Endothelial cell of umbilical vein (primary cell): ENCODE measurements around the gene ZMIZ1. TPM values are rescaled to one million over a fixed set of nuclear protein-coding genes. Genes with fewer than 3 reads are reported as not detected.

Source experiments
- BruUV-seq: library from RNA; stranded (reverse); fragments of 400-500 nt; replicated peaks from 2 replicates; lab custom pipeline; 2021; lab: Mats Ljungman, UMichigan
- CTCF ChIA-PET: fragments of 300-600, 350-600 bp; sonication (Branson Sonifier 250); formaldehyde crosslinking; loops from one replicate; lab custom pipeline; 2021; ENCODE audit warnings: antibody characterized with exemption, inconsistent platforms; lab: Charles Lee
- POLR2A ChIA-PET: fragments of 300-600, 350-600 bp; sonication (Branson Sonifier 250); formaldehyde crosslinking; loops from one replicate; lab custom pipeline; 2021; ENCODE audit warnings: antibody characterized with exemption, inconsistent platforms; lab: Charles Lee
- DNase-seq: peaks from one replicate; pipeline ENCODE4 v3.0.0-alpha.2; 2011; ENCODE audit warnings: low read depth, low spot score
- FAIRE-seq: peaks from 2 replicates; lab custom pipeline; 2011; peaks lifted over from hg19 to GRCh38; lab: Jason Lieb, UNC
- H2AFZ ChIP-seq: 2 replicates; pipeline ENCODE4 v1.6.0; 2012; ENCODE audit warnings: low read depth, low read length, control low read depth, inconsistent platforms
- H3K27ac ChIP-seq: 2 replicates; pipeline ENCODE4 v1.5.1; 2011; ENCODE audit warnings: low read depth, mild to moderate bottlenecking, control low read depth, low read length, moderate library complexity; ENCODE audit not compliant: insufficient read depth
- H3K27me3 ChIP-seq, 2 experiments: 2 replicates each; pipeline versions ENCODE4 v1.6.0 to v1.6.1; 2011; ENCODE audit warnings: low read length in 2 of 2, mixed read lengths in 1 of 2; ENCODE audit not compliant: control insufficient read depth in 2 of 2, insufficient read depth in 2 of 2
- H3K36me3 ChIP-seq, 2 experiments: 2 replicates in 1 of 2; 3 replicates in 1 of 2; pipeline ENCODE4 v1.5.1; 2011; ENCODE audit warnings: low read length in 2 of 2, mild to moderate bottlenecking in 1 of 2, moderate library complexity in 1 of 2; ENCODE audit not compliant: control insufficient read depth in 2 of 2, insufficient read depth in 2 of 2; ENCODE audit errors: extremely low read depth in 1 of 2
- H3K4me1 ChIP-seq: 3 replicates; pipeline ENCODE4 v1.5.1; 2011; ENCODE audit warnings: mild to moderate bottlenecking, low read length; ENCODE audit not compliant: control insufficient read depth, insufficient read depth; ENCODE audit errors: extremely low read depth
- H3K4me2 ChIP-seq: 2 replicates; pipeline ENCODE4 v1.6.1; 2011; ENCODE audit warnings: low read length, control low read depth, mixed read lengths; ENCODE audit not compliant: insufficient read depth
- H3K4me3 ChIP-seq, 3 experiments: fragments of 200-600 bp in 1 of 3; sonication (generic), shearing (Covaris generic) in 1 of 3; replicated peaks in 1 of 3; 2 replicates each; pipeline ENCODE4 v1.5.1; 2011 to 2016; ENCODE audit warnings: control low read depth in 3 of 3, low read length in 3 of 3, mild to moderate bottlenecking in 2 of 3, inconsistent platforms in 1 of 3, low read depth in 1 of 3, moderate library complexity in 1 of 3; ENCODE audit not compliant: insufficient read depth in 1 of 3
- H3K79me2 ChIP-seq: 2 replicates; pipeline ENCODE4 v1.6.0; 2012; ENCODE audit warnings: low read length, inconsistent platforms; ENCODE audit not compliant: control insufficient read depth, insufficient read depth
- H3K9ac ChIP-seq: replicated peaks from 2 replicates; pipeline ENCODE3; 2011; ENCODE audit warnings: low read length, control low read depth; ENCODE audit not compliant: insufficient read depth; ENCODE audit errors: extremely low read depth
- H3K9me1 ChIP-seq: replicated peaks from 3 replicates; pipeline ENCODE4 v1.6.0; 2011; ENCODE audit warnings: mild to moderate bottlenecking, low read length; ENCODE audit not compliant: control insufficient read depth, insufficient read depth; ENCODE audit errors: extremely low read depth
- H3K9me3 ChIP-seq: replicated peaks from 2 replicates; pipeline ENCODE4 v1.5.1; 2012; ENCODE audit warnings: low read length, inconsistent platforms; ENCODE audit not compliant: control insufficient read depth, insufficient read depth
- H4K20me1 ChIP-seq: replicated peaks from 2 replicates; pipeline ENCODE3; 2011; ENCODE audit warnings: mild to moderate bottlenecking, low read length; ENCODE audit not compliant: control insufficient read depth, insufficient read depth; ENCODE audit errors: extremely low read depth
- CTCF ChIP-seq, 2 donors: IDR thresholded peaks; 1 replicate in 1 of 2; 2 replicates in 1 of 2; pipeline ENCODE4 v1.5.1; 2011; ENCODE audit warnings: low read length in 2 of 2, mild to moderate bottlenecking in 2 of 2, moderate library complexity in 2 of 2, control low read depth in 1 of 2, inconsistent platforms in 1 of 2, low read depth in 1 of 2; ENCODE audit not compliant: insufficient read depth in 1 of 2; ENCODE audit errors: extremely low read depth in 1 of 2
- EZH2 ChIP-seq: IDR thresholded peaks from 2 replicates; pipeline ENCODE4 v1.6.1; 2012; ENCODE audit warnings: borderline replicate concordance, low read depth, mild to moderate bottlenecking, moderate library complexity, low read length, inconsistent platforms; ENCODE audit not compliant: severe bottlenecking
- FOS ChIP-seq: IDR thresholded peaks from 2 replicates; pipeline ENCODE4 v1.6.1; 2011; ENCODE audit warnings: mild to moderate bottlenecking, low read length, moderate library complexity, borderline replicate concordance; ENCODE audit not compliant: insufficient read depth
- GATA2 ChIP-seq: IDR thresholded peaks from 2 replicates; pipeline ENCODE4 v1.7.0; 2011; ENCODE audit warnings: low read depth, mild to moderate bottlenecking, moderate library complexity, mixed read lengths, low read length; ENCODE audit not compliant: insufficient read length, insufficient read depth
- JUN ChIP-seq: IDR thresholded peaks from 2 replicates; pipeline ENCODE4 v1.6.1; 2011; ENCODE audit warnings: borderline replicate concordance, low read depth; ENCODE audit not compliant: insufficient read length, insufficient read depth
- MAX ChIP-seq: IDR thresholded peaks from 2 replicates; pipeline ENCODE4 v1.6.1; 2011; ENCODE audit not compliant: insufficient read depth, insufficient read length
- MYC ChIP-seq: IDR thresholded peaks from one replicate; pipeline ENCODE4 v1.6.1; 2011; ENCODE audit warnings: mild to moderate bottlenecking, low read depth, low read length
- POLR2A ChIP-seq: IDR thresholded peaks from 2 replicates; pipeline ENCODE4 v1.6.1; 2012; ENCODE audit warnings: low read depth, mild to moderate bottlenecking, control low read depth, low read length
- POLR2AphosphoS5 ChIP-seq: IDR thresholded peaks from 2 replicates; pipeline ENCODE4 v1.6.1; 2012; ENCODE audit warnings: low read depth, mild to moderate bottlenecking, control low read depth, low read length, moderate library complexity; ENCODE audit not compliant: insufficient read depth
- dilution Hi-C: fragments of 300-500 bp; cut with MboI; formaldehyde crosslinking; loops from one replicate; pipeline ENCODE4 v1.15.0; 2019; ENCODE audit warnings: low sequenced_read_pairs; ENCODE audit not compliant: extremely low pct_ligation_motif_present
- intact Hi-C: fragments of 100-400 bp; cut with micrococcal nuclease; formaldehyde crosslinking; loops from one replicate; pipeline ENCODE4 v1.10.0; 2022
- polyA plus RNA-seq, 4 experiments: library from polyadenylated mRNA; depleted of rRNA in 3 of 4; stranded (reverse) in 3 of 4; unstranded in 1 of 4; fragments of >200 nt; gene quantifications; 2 replicates each; pipeline versions ENCODE4 v1.2.1 to v1.2.3, GENCODE V29; 2011 to 2012; ENCODE audit warnings: missing spikeins in 1 of 4
- total RNA-seq: library from RNA; stranded (reverse); gene quantifications from 2 replicates; pipeline ENCODE4 v1.2.3, GENCODE V29; 2021

The ZMIZ1 gene
- total and polyA plus RNA-seq, 2 donors (not counting 3 experiments of a cell fraction or from before 2014, with no cell fraction given), result 12.5 to 46.7 TPM

- H3K4me2 ChIP-seq, result no peak overlapping the region
- H3K9me1 ChIP-seq, result no peaks in the 10 kb centered on the region
- FAIRE-seq (no peak), DNase-seq (no peak)
- H4K20me1 ChIP-seq, result no peaks in the 10 kb centered on the region
- H3K27me3 ChIP-seq, result no peaks in the 10 kb centered on the region
- H3K79me2 ChIP-seq, result peaks cover 34% of the 10 kb centered on the region
- ChIA-PET CTCF (no interaction called here), POLR2A (interaction anchor here (0.6 kb wide), 1 partner anchor 32 kb away, joined by 3 read pairs; no protein-coding TSS in a partner anchor)
- TF ChIP-seq MAX (no peak), FOS (no peak), POLR2AphosphoS5 (no peak), CTCF (IDR thresholded peaks at IDR 0.05; ENCODE audit: extremely low read depth in 1 of 2, insufficient read depth in 1 of 2, low read depth in 1 of 2, low read length in 2 of 2) (no peak), JUN (no peak), POLR2A (no peak), GATA2 (no peak), MYC (no peak), EZH2 (no peak)
- no peak overlapping the region for H3K27ac ChIP-seq
- dilution Hi-C loops (no loop called here), intact Hi-C loops (no loop called here)
- H3K9ac ChIP-seq, result no peak overlapping the region
- H3K4me3 ChIP-seq, result no peak overlapping the region
- BruUV-seq, result no TSS peak
- no peaks in the 10 kb centered on the region for H3K4me1 ChIP-seq
- no peaks in the 10 kb centered on the region for H3K9me3 ChIP-seq
- peaks cover 0 to 18% of the 10 kb centered on the region in 2 experiments for H3K36me3 ChIP-seq
- no peak overlapping the region for H2AFZ ChIP-seq
These were observed 206.3 kb downstream of the ZMIZ1 start for GRCh38 chr10:79275105-79275430.
